OCI-LY1 (cell line): ENCODE measurements around the gene GID4.

ENCODE experiments used
- H2AFZ ChIP-seq: fragments of 200-600 bp; sonication (generic), shearing (Covaris generic); 2 replicates; pipeline ENCODE4 v1.6.0; 2014; ENCODE audit warnings: antibody characterized with exemption, mild to moderate bottlenecking, low read length
- H3F3A ChIP-seq: fragments of 200-600 bp; sonication (generic), shearing (Covaris generic); 2 replicates; pipeline ENCODE4 v1.6.0; 2014; ENCODE audit warnings: mild to moderate bottlenecking, antibody characterized with exemption, low read length, moderate library complexity; ENCODE audit not compliant: insufficient read depth
- H3K27ac ChIP-seq: fragments of 200-600 bp; sonication (generic); 2 replicates; pipeline ENCODE4 v1.5.1; 2014; ENCODE audit warnings: low read length, mixed run types, mild to moderate bottlenecking, low read depth; ENCODE audit not compliant: poor library complexity, severe bottlenecking
- H3K27me3 ChIP-seq: fragments of 200-600 bp; sonication (generic); 2 replicates; pipeline ENCODE4 v1.6.0; 2014; ENCODE audit warnings: antibody characterized with exemption, mild to moderate bottlenecking, low read length, moderate library complexity; ENCODE audit not compliant: insufficient read depth
- H3K36me3 ChIP-seq: fragments of 200-600 bp; sonication (generic); 2 replicates; pipeline ENCODE4 v1.6.1; 2014; ENCODE audit warnings: mild to moderate bottlenecking, antibody characterized with exemption, low read length, moderate library complexity, mixed read lengths; ENCODE audit not compliant: insufficient read depth
- H3K4me1 ChIP-seq: fragments of 200-600 bp; sonication (generic); 2 replicates; pipeline ENCODE4 v1.5.1; 2014; ENCODE audit warnings: mild to moderate bottlenecking, low read length, moderate library complexity; ENCODE audit not compliant: insufficient read depth, severe bottlenecking
- H3K4me2 ChIP-seq: fragments of 200-600 bp; sonication (generic), shearing (Covaris generic); 2 replicates; pipeline ENCODE4 v1.6.1; 2014; ENCODE audit warnings: low read length
- H3K4me3 ChIP-seq: fragments of 200-600 bp; sonication (generic); 2 replicates; pipeline ENCODE4 v1.5.1; 2014; ENCODE audit warnings: low read length, low read depth, mild to moderate bottlenecking, mixed read lengths; ENCODE audit not compliant: poor library complexity, severe bottlenecking
- H3K79me2 ChIP-seq: fragments of 200-600 bp; shearing (Covaris generic); 2 replicates; pipeline ENCODE4 v1.6.1; 2016; ENCODE audit warnings: mixed run types, low read length, mixed read lengths; ENCODE audit not compliant: insufficient read depth
- H3K9ac ChIP-seq: fragments of 200-600 bp; sonication (generic), shearing (Covaris generic); 2 replicates; pipeline ENCODE4 v1.6.1; 2014; ENCODE audit warnings: mild to moderate bottlenecking, low read length, mixed read lengths
- H3K9me2 ChIP-seq: fragments of 200-600 bp; sonication (generic), shearing (Covaris generic); 2 replicates; pipeline ENCODE4 v1.6.1; 2014; ENCODE audit warnings: low read depth, mild to moderate bottlenecking, low read length, mixed read lengths
- H3K9me3 ChIP-seq: fragments of 200-600 bp; shearing (Covaris generic); 2 replicates; pipeline ENCODE4 v1.6.1; 2014; ENCODE audit warnings: low read length, mixed read lengths
- H4K20me1 ChIP-seq: fragments of 200-600 bp; sonication (generic), shearing (Covaris generic); 2 replicates; pipeline ENCODE4 v1.6.0; 2016; ENCODE audit warnings: mild to moderate bottlenecking, low read length; ENCODE audit not compliant: insufficient read depth
- EZH2 ChIP-seq: fragments of 200-600 bp; sonication (generic), shearing (Covaris generic); IDR thresholded peaks from 2 replicates; pipeline ENCODE4 v1.8.0; 2017; ENCODE audit warnings: borderline replicate concordance, mixed run types, mild to moderate bottlenecking, antibody characterized with exemption, low read length, moderate library complexity, mixed read lengths
- TF ChIP-seq, protein P1 (sequence below): fragments of 200-600 bp; sonication (generic), shearing (Covaris generic); IDR thresholded peaks from 2 replicates; pipeline ENCODE4 v1.5.1; 2017; ENCODE audit warnings: mild to moderate bottlenecking, antibody characterized with exemption, low read length, moderate library complexity, mixed read lengths

GID4 gene

DNA sequence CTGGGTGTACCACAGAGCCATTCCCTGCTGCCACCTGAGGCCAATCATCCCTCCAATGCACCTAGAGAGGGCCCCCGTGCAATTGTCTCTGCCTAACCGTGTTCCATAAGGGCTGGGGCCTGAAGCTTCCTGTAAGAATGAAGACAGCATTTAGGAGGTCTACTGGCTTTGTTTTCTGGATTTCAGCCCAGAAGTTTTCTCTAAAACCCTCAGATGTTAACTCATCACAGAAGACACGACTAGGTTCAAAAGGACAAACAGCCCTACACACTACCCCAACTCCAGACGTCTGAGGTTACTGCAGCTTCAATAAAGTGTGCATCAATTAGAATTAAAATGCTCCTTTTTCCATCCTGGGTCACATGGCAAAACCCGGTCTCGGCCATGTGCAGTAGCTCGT, 37.7 kb downstream of the GID4 start:
- Histone ChIP-seq H3K4me1 (no peaks in the 10 kb centered on the region), H3K27ac (no peak overlapping the region), H3K9ac (no peak overlapping the region), H3K9me3 (no peaks in the 10 kb centered on the region), H3K27me3 (0 out of 2 replicates have a peak, but pooled peaks cover 2% of the 10 kb centered on the region), H3K9me2 (no peaks in the 10 kb centered on the region), H4K20me1 (no peaks in the 10 kb centered on the region), H3K4me2 (no peak overlapping the region), H2AFZ (no peak overlapping the region), H3F3A (no peaks in the 10 kb centered on the region), H3K79me2 (no peaks in the 10 kb centered on the region), H3K4me3 (no peak overlapping the region), H3K36me3 (no peaks in the 10 kb centered on the region)
- TF ChIP-seq EZH2: no peak
- TF ChIP-seq, protein P1, sequence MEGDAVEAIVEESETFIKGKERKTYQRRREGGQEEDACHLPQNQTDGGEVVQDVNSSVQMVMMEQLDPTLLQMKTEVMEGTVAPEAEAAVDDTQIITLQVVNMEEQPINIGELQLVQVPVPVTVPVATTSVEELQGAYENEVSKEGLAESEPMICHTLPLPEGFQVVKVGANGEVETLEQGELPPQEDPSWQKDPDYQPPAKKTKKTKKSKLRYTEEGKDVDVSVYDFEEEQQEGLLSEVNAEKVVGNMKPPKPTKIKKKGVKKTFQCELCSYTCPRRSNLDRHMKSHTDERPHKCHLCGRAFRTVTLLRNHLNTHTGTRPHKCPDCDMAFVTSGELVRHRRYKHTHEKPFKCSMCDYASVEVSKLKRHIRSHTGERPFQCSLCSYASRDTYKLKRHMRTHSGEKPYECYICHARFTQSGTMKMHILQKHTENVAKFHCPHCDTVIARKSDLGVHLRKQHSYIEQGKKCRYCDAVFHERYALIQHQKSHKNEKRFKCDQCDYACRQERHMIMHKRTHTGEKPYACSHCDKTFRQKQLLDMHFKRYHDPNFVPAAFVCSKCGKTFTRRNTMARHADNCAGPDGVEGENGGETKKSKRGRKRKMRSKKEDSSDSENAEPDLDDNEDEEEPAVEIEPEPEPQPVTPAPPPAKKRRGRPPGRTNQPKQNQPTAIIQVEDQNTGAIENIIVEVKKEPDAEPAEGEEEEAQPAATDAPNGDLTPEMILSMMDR: no peak

DNA sequence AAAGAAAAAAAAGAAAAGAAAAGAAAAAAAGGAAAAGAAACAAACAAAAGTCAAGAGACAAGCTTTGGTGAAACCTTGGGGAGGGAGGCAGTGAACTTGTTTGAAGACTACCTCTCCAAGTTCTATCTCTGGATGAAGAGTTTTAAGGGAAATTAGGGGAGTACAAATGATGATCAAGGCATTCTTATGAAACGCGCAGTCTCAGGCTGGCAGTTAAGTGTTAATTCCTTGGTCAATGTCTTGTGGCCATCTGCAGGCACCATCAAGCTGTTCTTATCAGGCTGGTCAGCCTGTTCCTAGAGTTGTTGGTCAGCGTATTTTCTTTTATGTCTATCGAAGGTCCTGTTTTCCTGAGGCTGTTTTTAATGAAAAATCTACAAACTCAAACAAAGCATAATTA, 40.3 kb downstream of the GID4 start:
- TF ChIP-seq, protein P1: no peak
- TF ChIP-seq EZH2: no peak
- Histone ChIP-seq H4K20me1 (no peaks in the 10 kb centered on the region), H3K9me3 (no peaks in the 10 kb centered on the region), H3F3A (no peaks in the 10 kb centered on the region), H3K9me2 (no peaks in the 10 kb centered on the region), H3K4me1 (no peaks in the 10 kb centered on the region), H3K4me2 (no peak overlapping the region), H3K79me2 (no peaks in the 10 kb centered on the region), H3K4me3 (no peak overlapping the region), H2AFZ (no peak overlapping the region), H3K36me3 (no peaks in the 10 kb centered on the region), H3K27me3 (no peaks in the 10 kb centered on the region), H3K9ac (no peak overlapping the region), H3K27ac (no peak overlapping the region)

DNA sequence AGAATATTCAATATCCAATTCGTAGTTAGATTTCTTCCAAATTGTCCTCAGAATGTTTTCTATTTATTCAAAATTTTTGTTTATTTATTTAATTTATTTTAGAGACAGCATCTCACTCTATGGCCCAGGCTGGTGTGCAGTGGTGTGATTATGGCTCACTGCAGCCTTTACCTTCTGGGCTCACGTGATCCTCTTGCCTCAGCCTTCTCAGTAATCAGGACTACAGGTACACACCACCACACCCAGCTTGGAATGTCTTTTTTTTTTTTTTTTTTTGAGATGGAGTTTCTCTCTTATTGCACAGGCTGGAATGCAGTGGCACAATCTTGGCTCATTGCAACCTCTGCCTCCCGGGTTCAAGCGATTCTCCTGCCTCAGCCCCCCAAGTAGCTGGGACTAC, 45.0 kb downstream of the GID4 start:
- H3K27ac ChIP-seq: no peak overlapping the region
- H3F3A ChIP-seq: no peaks in the 10 kb centered on the region
- H4K20me1 ChIP-seq: no peaks in the 10 kb centered on the region
- TF ChIP-seq EZH2: no peak
- TF ChIP-seq, protein P1: no peak
- H3K9me3 ChIP-seq: no peaks in the 10 kb centered on the region
- H3K27me3 ChIP-seq: no peaks in the 10 kb centered on the region
- peaks cover 12% of the 10 kb centered on the region for H3K79me2 ChIP-seq
- no peak overlapping the region for H3K9ac ChIP-seq
- no peaks in the 10 kb centered on the region for H3K9me2 ChIP-seq
- H3K4me2 ChIP-seq: no peak overlapping the region
- peaks cover 16% of the 10 kb centered on the region for H3K4me1 ChIP-seq
- H3K4me3 ChIP-seq: no peak overlapping the region
- no peaks in the 10 kb centered on the region for H3K36me3 ChIP-seq
- H2AFZ ChIP-seq: no peak overlapping the region
